ENCODE data around the gene DNAH1. TPM values are rescaled to one million over a fixed set of nuclear protein-coding genes. Genes with fewer than 3 reads are reported as not detected.
"Not testable (repeated sequence)": the region's sequence is repeated elsewhere in the genome, so short reads cannot be mapped to it uniquely, and the experiment has no call there.

DNAH1 gene
- total RNA-seq, 1 experiment from 2014 or later = 3.0 TPM

- no peak overlapping the region for H3K4me3 Mint-ChIP-seq (ENCODE audit: unreplicated experiment)
- no peaks in the 10 kb centered on the region for H3K27me3 Mint-ChIP-seq (ENCODE audit: insufficient read depth, unreplicated experiment)
- no peak overlapping the region for H3K27ac Mint-ChIP-seq (ENCODE audit: low read depth, unreplicated experiment)
- ChIA-PET CTCF (interaction anchor here (3.6 kb wide), 1 partner anchor 62 kb away, joined by 15 read pairs; no protein-coding TSS in a partner anchor), POLR2A (interaction anchor here (1.2 to 1.5 kb wide), 2 partner anchors 12 to 45 kb away, joined by 3 to 4 read pairs; no protein-coding TSS in a partner anchor)
- H3K4me1 Mint-ChIP-seq (ENCODE audit: insufficient read depth, unreplicated experiment) = peaks cover 18% of the 10 kb centered on the region
- H3K36me3 Mint-ChIP-seq (ENCODE audit: insufficient read depth, unreplicated experiment) = peaks cover 18% of the 10 kb centered on the region
- no peaks in the 10 kb centered on the region for H3K9me3 Mint-ChIP-seq (ENCODE audit: unreplicated experiment)
- TF ChIP-seq CTCF (IDR thresholded peaks at IDR 0.05; ENCODE audit: unreplicated experiment) = no peak
- intact Hi-C loops (cut with micrococcal nuclease) = no loop called here
- no TSS peak for BruUV-seq (replicated peaks)
- no peak for DNase-seq (ENCODE audit: unreplicated experiment)
Observed at GRCh38 chr3:52281981-52282801, 33.9 kb upstream of the DNAH1 start.

GRCh38 chr3:52283306-52283705, 32.8 kb upstream of the DNAH1 start:
- H3K27me3 Mint-ChIP-seq (ENCODE audit: insufficient read depth, unreplicated experiment) = no peaks in the 10 kb centered on the region
- ChIA-PET CTCF (interaction anchor here (0.5 to 1.8 kb wide), 3 partner anchors 46 to 65 kb away, joined by 3 to 8 read pairs (median 3); no protein-coding TSS in a partner anchor), POLR2A (interaction anchor here (1.2 kb wide), 1 partner anchor 46 kb away, joined by 3 read pairs; no protein-coding TSS in a partner anchor)
- H3K4me1 Mint-ChIP-seq (ENCODE audit: insufficient read depth, unreplicated experiment) = peaks cover 18% of the 10 kb centered on the region
- intact Hi-C loops (cut with micrococcal nuclease) = no loop called here
- H3K27ac Mint-ChIP-seq (ENCODE audit: low read depth, unreplicated experiment) = no peak overlapping the region
- H3K9me3 Mint-ChIP-seq (ENCODE audit: unreplicated experiment) = no peaks in the 10 kb centered on the region
- DNase-seq (ENCODE audit: unreplicated experiment) = no peak
- H3K4me3 Mint-ChIP-seq (ENCODE audit: unreplicated experiment) = no peak overlapping the region
- peaks cover 22% of the 10 kb centered on the region for H3K36me3 Mint-ChIP-seq (ENCODE audit: insufficient read depth, unreplicated experiment)
- TF ChIP-seq CTCF (IDR thresholded peaks at IDR 0.05; ENCODE audit: unreplicated experiment) = no peak
- BruUV-seq (replicated peaks) = no TSS peak

- intact Hi-C loops (cut with micrococcal nuclease) = not testable (repeated sequence)
Observed at GRCh38 chr3:52284051-52284450, 32.1 kb upstream of the DNAH1 start.

GRCh38 chr3:52286777-52287110, 29.4 kb upstream of the DNAH1 start:
- BruUV-seq (replicated peaks) = no TSS peak
- H3K27me3 Mint-ChIP-seq (ENCODE audit: insufficient read depth, unreplicated experiment) = no peaks in the 10 kb centered on the region
- CTCF ChIA-PET = interaction anchor here (0.6 to 2.6 kb wide), 4 partner anchors 52 to 62 kb away, joined by 3 to 14 read pairs (median 4); no protein-coding TSS in a partner anchor
- peak overlapping the region; percentile 99 for H3K27ac Mint-ChIP-seq (ENCODE audit: low read depth, unreplicated experiment)
- TF ChIP-seq CTCF (IDR thresholded peaks at IDR 0.05; ENCODE audit: unreplicated experiment) = no peak
- intact Hi-C loops (cut with micrococcal nuclease) = no loop called here
- POLR2A ChIA-PET = interaction anchor here (1.6 to 4.1 kb wide), 11 partner anchors 9 to 344 kb away, joined by 3 to 94 read pairs (median 8); partner anchors contain the start of genes ACY1, PARP3, POC1A and TWF2
- H3K4me3 Mint-ChIP-seq (ENCODE audit: unreplicated experiment) = peak overlapping the region; percentile 72
- H3K4me1 Mint-ChIP-seq (ENCODE audit: insufficient read depth, unreplicated experiment) = peaks cover 5% of the 10 kb centered on the region
- peaks cover 10% of the 10 kb centered on the region for H3K36me3 Mint-ChIP-seq (ENCODE audit: insufficient read depth, unreplicated experiment)
- DNase-seq (ENCODE audit: unreplicated experiment) = peak; percentile 77
- no peaks in the 10 kb centered on the region for H3K9me3 Mint-ChIP-seq (ENCODE audit: unreplicated experiment)

More at GRCh38 chr3:52284051-52284450, 32.1 kb upstream of the DNAH1 start:
- Mint-ChIP-seq H3K36me3 (ENCODE audit: insufficient read depth, unreplicated experiment) (peaks cover 16% of the 10 kb centered on the region), H3K27ac (ENCODE audit: low read depth, unreplicated experiment) (peak overlapping the region; percentile 27), H3K4me1 (ENCODE audit: insufficient read depth, unreplicated experiment) (peaks cover 18% of the 10 kb centered on the region)
- H3K27me3 Mint-ChIP-seq (ENCODE audit: insufficient read depth, unreplicated experiment); H3K9me3 Mint-ChIP-seq (ENCODE audit: unreplicated experiment); BruUV-seq (replicated peaks); H3K4me3 Mint-ChIP-seq (ENCODE audit: unreplicated experiment); DNase-seq (ENCODE audit: unreplicated experiment): not testable (repeated sequence)
- CTCF ChIA-PET = interaction anchor here (0.6 to 1.8 kb wide), 6 partner anchors 10 to 140 kb away, joined by 3 to 8 read pairs (median 4); no protein-coding TSS in a partner anchor
- POLR2A ChIA-PET = interaction anchor here (0.7 to 1.1 kb wide), 4 partner anchors 16 to 1215 kb away, joined by 3 read pairs; no protein-coding TSS in a partner anchor

Measured in MCF 10A (cell line).